CD14-positive monocyte (primary cell): ENCODE data around the gene BYSL. TPM values are rescaled to one million over a fixed set of nuclear protein-coding genes. Genes with fewer than 3 reads are reported as not detected.

Experiments
- DNase-seq, 3 donors: peaks; one replicate each; pipeline ENCODE4 v3.0.0-alpha.2; 2011 to 2022
- H2AFZ ChIP-seq: 2 replicates; pipeline ENCODE4 v1.6.0; 2012; ENCODE audit warnings: mild to moderate bottlenecking, low read depth, low read length, inconsistent platforms; ENCODE audit not compliant: insufficient read depth, poor library complexity, severe bottlenecking
- H3K27ac ChIP-seq, 2 donors: 1 replicate in 1 of 2; 2 replicates in 1 of 2; pipeline ENCODE4 v1.5.1; 2012 to 2013; ENCODE audit warnings: low read length in 2 of 2, control low read depth in 1 of 2, inconsistent platforms in 1 of 2, low read depth in 1 of 2, mild to moderate bottlenecking in 1 of 2
- H3K27me3 ChIP-seq, 2 donors: one replicate each; pipeline versions ENCODE4 v1.6.0 to v1.6.1; 2011 to 2013; ENCODE audit warnings: low read length in 2 of 2; ENCODE audit not compliant: control insufficient read depth in 2 of 2, insufficient read depth in 2 of 2
- H3K36me3 ChIP-seq, 2 donors: replicated peaks in 1 of 2; 1 replicate in 1 of 2; 2 replicates in 1 of 2; pipeline versions ENCODE4 v1.5.1 to v1.6.1; 2012 to 2013; ENCODE audit warnings: low read length in 2 of 2, control low read depth in 1 of 2, inconsistent platforms in 1 of 2, mild to moderate bottlenecking in 1 of 2; ENCODE audit not compliant: insufficient read depth in 2 of 2, control insufficient read depth in 1 of 2
- H3K4me1 ChIP-seq, 2 donors: 1 replicate in 1 of 2; 2 replicates in 1 of 2; pipeline versions ENCODE4 v1.5.1 to v1.6.1; 2012 to 2013; ENCODE audit warnings: low read length in 2 of 2, control low read depth in 1 of 2, inconsistent platforms in 1 of 2, mild to moderate bottlenecking in 1 of 2, moderate library complexity in 1 of 2; ENCODE audit not compliant: insufficient read depth in 2 of 2, control insufficient read depth in 1 of 2
- H3K4me2 ChIP-seq: replicated peaks from 2 replicates; pipeline ENCODE3; 2012; ENCODE audit warnings: low read length, moderate library complexity, mild to moderate bottlenecking; ENCODE audit not compliant: poor library complexity, severe bottlenecking; ENCODE audit errors: extremely low read depth
- H3K4me3 ChIP-seq, 3 experiments: fragments of 200-600 bp in 1 of 3; sonication (generic) in 1 of 3; replicated peaks in 1 of 3; 1 replicate in 2 of 3; 2 replicates in 1 of 3; pipeline ENCODE4 v1.5.1; 2011 to 2013; ENCODE audit warnings: low read length in 3 of 3, mild to moderate bottlenecking in 3 of 3, control low read depth in 2 of 3, low read depth in 2 of 3, inconsistent platforms in 1 of 3, moderate library complexity in 1 of 3
- H3K79me2 ChIP-seq: 2 replicates; pipeline ENCODE4 v1.6.0; 2012; ENCODE audit warnings: mild to moderate bottlenecking, control low read depth, inconsistent platforms, low read length, moderate library complexity; ENCODE audit not compliant: insufficient read depth
- H3K9ac ChIP-seq: 2 replicates; pipeline ENCODE4 v1.6.0; 2017; ENCODE audit warnings: low read length, mild to moderate bottlenecking; ENCODE audit not compliant: insufficient read depth, poor library complexity, severe bottlenecking
- H3K9me3 ChIP-seq, 2 donors: replicated peaks in 1 of 2; 1 replicate in 1 of 2; 2 replicates in 1 of 2; pipeline versions ENCODE4 v1.5.1 to v1.6.1; 2012 to 2013; ENCODE audit warnings: low read length in 2 of 2, control low read depth in 1 of 2; ENCODE audit not compliant: control insufficient read depth in 1 of 2, insufficient read depth in 1 of 2
- H4K20me1 ChIP-seq: 2 replicates; pipeline ENCODE4 v1.6.0; 2012; ENCODE audit warnings: mild to moderate bottlenecking, low read length, control low read depth, moderate library complexity; ENCODE audit not compliant: insufficient read depth
- H3K27ac Mint-ChIP-seq, 7 donors: one replicate each; pipeline ENCODE4 v1.8.0; 2020; ENCODE audit warnings: mild to moderate bottlenecking in 7 of 7, mixed read lengths in 7 of 7, moderate library complexity in 6 of 7, inconsistent platforms in 2 of 7
- H3K27me3 Mint-ChIP-seq, 3 donors: one replicate each; pipeline ENCODE4 v1.8.0; 2021 to 2022; ENCODE audit warnings: low read depth in 3 of 3, mild to moderate bottlenecking in 3 of 3, mixed read lengths in 3 of 3, moderate library complexity in 3 of 3, inconsistent platforms in 1 of 3
- H3K36me3 Mint-ChIP-seq, 2 donors: one replicate each; pipeline ENCODE4 v1.8.0; 2020; ENCODE audit warnings: mixed read lengths in 2 of 2, inconsistent platforms in 1 of 2, mild to moderate bottlenecking in 1 of 2
- H3K4me1 Mint-ChIP-seq: one replicate; pipeline ENCODE4 v1.8.0; 2020; ENCODE audit warnings: mild to moderate bottlenecking, mixed read lengths
- H3K4me3 Mint-ChIP-seq, 2 donors: one replicate each; pipeline ENCODE4 v1.8.0; 2020; ENCODE audit warnings: mild to moderate bottlenecking in 2 of 2, mixed read lengths in 2 of 2, moderate library complexity in 1 of 2
- H3K9me3 Mint-ChIP-seq, 7 donors: one replicate each; pipeline ENCODE4 v1.8.0; 2020 to 2022; ENCODE audit warnings: mixed read lengths in 7 of 7, mild to moderate bottlenecking in 6 of 7, moderate library complexity in 6 of 7, inconsistent platforms in 2 of 7
- WGBS: methylation state at CpG from one replicate; pipeline ENCODE4 v1.1.5; 2013; ENCODE audit warnings: missing lambda C conversion rate; ENCODE audit not compliant: insufficient coverage; 5-methylcytosine and 5-hydroxymethylcytosine counted together
- intact Hi-C, 2 donors: fragments of 100-400 bp; cut with micrococcal nuclease; formaldehyde crosslinking; loops; one replicate each; pipeline versions ENCODE4 v1.15.0 to v1.15.1; 2023
- polyA plus RNA-seq, 3 donors: library from polyadenylated mRNA; depleted of rRNA in 1 of 3; unstranded in 2 of 3; stranded (reverse) in 1 of 3; fragments of 300-500 nt in 2 of 3; fragments of >200 nt in 1 of 3; fragmentation: Illumina TruSeq in 2 of 3; gene quantifications; 1 replicate in 2 of 3; 2 replicates in 1 of 3; pipeline ENCODE4 v1.2.3, GENCODE V29; 2012 to 2021
- TF ChIP-seq, protein P1 (sequence below): fragments of 200-600 bp; IDR thresholded peaks from one replicate; pipeline ENCODE4 v1.8.0; 2022; ENCODE audit warnings: antibody characterized with exemption, mild to moderate bottlenecking

Gene BYSL
- polyA plus RNA-seq, 3 donors, result 2.7 to 4.2 (median 3.9) TPM

DNA sequence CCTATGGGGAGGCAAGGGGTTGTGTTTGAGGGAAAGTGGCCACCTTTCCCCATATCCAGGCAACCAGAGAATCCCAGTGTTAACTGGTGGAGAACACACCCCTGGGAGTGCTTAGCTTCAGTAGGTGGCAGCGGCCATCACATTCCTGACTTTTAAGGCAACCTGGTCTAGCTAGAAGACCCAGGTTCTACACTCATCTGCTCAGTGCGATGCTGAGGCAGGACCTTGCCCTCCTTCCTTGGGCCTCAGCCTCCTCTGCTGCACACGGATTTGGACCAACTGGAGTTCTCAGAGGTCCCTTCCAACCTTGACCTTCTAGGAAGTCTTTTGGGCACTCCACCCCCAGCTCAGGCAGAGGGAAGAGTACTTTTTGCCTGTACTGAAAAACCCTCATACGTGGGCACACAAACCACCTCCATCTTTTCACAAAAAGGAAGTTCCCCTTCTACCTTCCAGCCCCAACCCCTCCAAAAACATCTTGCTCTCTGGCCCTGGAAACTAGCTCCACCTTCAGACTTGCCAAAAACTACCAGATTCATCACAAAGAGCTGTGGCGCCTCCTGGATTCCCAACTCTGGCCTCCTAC is 17.4 kb downstream of the BYSL start:
- Histone ChIP-seq H3K27ac (peak overlapping the region; percentile 80 to 81), H3K27me3 (no peaks in the 10 kb centered on the region), H3K36me3 (peaks cover 34 to 38% of the 10 kb centered on the region in 2 donors), H4K20me1 (peaks cover 75% of the 10 kb centered on the region), H3K9ac (peak overlapping the region; percentile 77), H3K4me3 (peak overlapping the region; percentile 84 to 97 (median 84)), H3K4me2 (peak overlapping the region; percentile 98), H3K4me1 (peaks cover 71 to 84% of the 10 kb centered on the region in 2 donors), H3K79me2 (peaks cover 91% of the 10 kb centered on the region), H2AFZ (no peak overlapping the region), H3K9me3 (no peaks in the 10 kb centered on the region)
- no peak for DNase-seq
- peak overlapping the region; percentile 95 to 97 for H3K4me3 Mint-ChIP-seq
- TF ChIP-seq, protein P1, sequence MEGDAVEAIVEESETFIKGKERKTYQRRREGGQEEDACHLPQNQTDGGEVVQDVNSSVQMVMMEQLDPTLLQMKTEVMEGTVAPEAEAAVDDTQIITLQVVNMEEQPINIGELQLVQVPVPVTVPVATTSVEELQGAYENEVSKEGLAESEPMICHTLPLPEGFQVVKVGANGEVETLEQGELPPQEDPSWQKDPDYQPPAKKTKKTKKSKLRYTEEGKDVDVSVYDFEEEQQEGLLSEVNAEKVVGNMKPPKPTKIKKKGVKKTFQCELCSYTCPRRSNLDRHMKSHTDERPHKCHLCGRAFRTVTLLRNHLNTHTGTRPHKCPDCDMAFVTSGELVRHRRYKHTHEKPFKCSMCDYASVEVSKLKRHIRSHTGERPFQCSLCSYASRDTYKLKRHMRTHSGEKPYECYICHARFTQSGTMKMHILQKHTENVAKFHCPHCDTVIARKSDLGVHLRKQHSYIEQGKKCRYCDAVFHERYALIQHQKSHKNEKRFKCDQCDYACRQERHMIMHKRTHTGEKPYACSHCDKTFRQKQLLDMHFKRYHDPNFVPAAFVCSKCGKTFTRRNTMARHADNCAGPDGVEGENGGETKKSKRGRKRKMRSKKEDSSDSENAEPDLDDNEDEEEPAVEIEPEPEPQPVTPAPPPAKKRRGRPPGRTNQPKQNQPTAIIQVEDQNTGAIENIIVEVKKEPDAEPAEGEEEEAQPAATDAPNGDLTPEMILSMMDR, result no peak
- H3K27me3 Mint-ChIP-seq, result peaks cover 0 to 2% (median 0%) of the 10 kb centered on the region in 3 donors
- peaks cover 33 to 58% of the 10 kb centered on the region in 2 donors for H3K36me3 Mint-ChIP-seq
- intact Hi-C loops, result loop anchor here (2.0 to 5.0 kb wide), 5 partner anchors 32 to 109 kb away; no protein-coding TSS in a partner anchor
- peak overlapping the region; percentile 90 to 99 (median 98) for H3K27ac Mint-ChIP-seq
- no peaks in the 10 kb centered on the region for H3K9me3 Mint-ChIP-seq
- WGBS, result 29% methylated on average over 5 of the region's 5 CpGs
- peaks cover 76% of the 10 kb centered on the region for H3K4me1 Mint-ChIP-seq

DNA sequence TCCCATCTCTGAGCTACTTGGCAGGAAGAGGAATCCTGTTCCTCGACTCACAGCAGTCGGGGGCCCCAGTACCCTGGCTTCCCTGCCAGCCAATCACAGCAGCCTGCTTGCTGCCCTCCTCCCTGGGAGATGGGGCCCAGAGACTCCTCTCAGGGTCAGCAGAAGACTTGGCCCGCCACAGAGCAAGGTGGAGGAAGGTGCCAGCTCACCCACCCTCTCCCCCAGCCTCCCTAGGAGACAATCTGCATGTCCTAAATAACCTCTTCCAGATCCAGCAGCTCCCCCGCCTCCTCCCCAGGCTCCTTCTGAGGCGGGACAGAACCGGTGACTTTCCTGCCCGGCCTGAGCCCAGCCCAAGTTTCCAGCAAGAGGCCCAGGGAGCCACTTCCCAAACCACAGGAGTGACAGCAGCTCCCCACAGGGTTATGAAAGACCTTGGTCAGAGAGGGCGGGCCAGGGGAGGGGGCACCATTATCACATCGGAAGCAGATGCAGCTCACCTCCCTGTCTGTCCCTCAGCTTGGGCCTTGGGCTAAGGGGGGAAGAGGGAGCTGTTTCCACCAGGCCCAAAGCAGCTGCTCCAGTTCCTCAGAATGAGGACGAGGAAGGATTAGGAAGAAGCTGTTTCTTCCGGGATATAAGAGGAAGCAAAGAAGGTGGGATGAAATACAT is 18.0 kb downstream of the BYSL start:
- WGBS, result 0% methylated on average over 8 of the region's 11 CpGs

More for the DNA sequence above, 18.0 kb downstream of the BYSL start:
- peak overlapping the region; percentile 98 for H3K4me2 ChIP-seq
- Mint-ChIP-seq H3K27ac (peak overlapping the region; percentile 90 to 99 (median 98)), H3K4me1 (peaks cover 75% of the 10 kb centered on the region), H3K4me3 (peak overlapping the region; percentile 95 to 97), H3K9me3 (no peaks in the 10 kb centered on the region), H3K27me3 (peaks cover 0 to 2% (median 0%) of the 10 kb centered on the region in 3 donors), H3K36me3 (peaks cover 29 to 52% of the 10 kb centered on the region in 2 donors)
- H3K4me1 ChIP-seq, result peaks cover 74 to 90% of the 10 kb centered on the region in 2 donors
- H2AFZ ChIP-seq, result no peak overlapping the region
- H3K4me3 ChIP-seq, result peak overlapping the region; percentile 84 to 97 (median 84)
- peak overlapping the region; percentile 77 for H3K9ac ChIP-seq
- no peaks in the 10 kb centered on the region for H3K9me3 ChIP-seq
- TF ChIP-seq, protein P1, result no peak
- no peaks in the 10 kb centered on the region for H3K27me3 ChIP-seq
- DNase-seq, result peak; percentile 54 to 77 (median 72)
- peaks cover 87% of the 10 kb centered on the region for H3K79me2 ChIP-seq
- H3K27ac ChIP-seq, result peak overlapping the region; percentile 80 to 81
- intact Hi-C loops, result loop anchor here (2.0 to 5.0 kb wide), 5 partner anchors 31 to 108 kb away; no protein-coding TSS in a partner anchor
- H3K36me3 ChIP-seq, result peaks cover 30 to 31% of the 10 kb centered on the region in 2 donors
- peaks cover 69% of the 10 kb centered on the region for H4K20me1 ChIP-seq
